Measurements from ENCODE around the gene LHFPL2. TPM values are rescaled to one million over a fixed set of nuclear protein-coding genes. Genes with fewer than 3 reads are reported as not detected.

LHFPL2 gene
- total RNA-seq, 2 donors from 2014 or later: 13.7 to 40.4 TPM

DNA sequence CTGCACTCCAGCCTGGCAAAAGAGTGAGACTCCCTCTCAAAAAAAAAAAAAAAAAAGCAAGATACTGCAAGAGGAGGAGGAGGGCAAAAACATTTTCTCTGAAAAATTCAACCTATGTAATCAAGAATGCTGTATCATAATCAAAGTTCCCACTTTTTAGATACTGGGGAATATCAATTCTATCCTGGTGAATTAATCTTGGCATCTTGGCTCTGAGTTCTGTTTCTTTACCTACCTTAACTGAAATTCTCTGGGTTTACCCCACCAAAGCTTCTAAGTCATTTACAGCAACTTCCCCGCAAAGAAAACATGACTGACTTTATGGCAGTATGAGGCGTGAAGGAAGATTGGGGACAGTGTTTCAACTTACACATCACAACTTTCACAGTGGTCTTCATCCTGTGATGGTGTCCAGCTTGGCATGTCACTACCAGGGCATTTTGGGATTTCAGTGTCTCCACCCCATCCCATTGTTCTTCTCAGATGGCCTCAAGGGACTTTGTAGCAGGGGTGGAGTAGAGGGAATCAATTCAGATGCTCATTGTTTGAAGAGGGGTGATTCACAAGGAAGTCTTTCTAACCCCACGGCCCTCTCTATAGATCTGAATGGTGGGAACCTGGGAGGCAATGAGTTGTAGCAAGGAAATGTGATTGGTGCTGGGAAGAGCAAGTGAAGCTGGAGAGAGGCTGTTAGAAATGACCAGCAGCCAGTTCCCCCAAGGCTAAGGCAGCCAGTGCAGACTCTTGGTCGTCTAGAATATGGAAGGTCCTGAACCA, 157.7 kb downstream of the LHFPL2 start:
- no peaks in the 10 kb centered on the region for H3K36me3 ChIP-seq
- H3K9me3 ChIP-seq: no peaks in the 10 kb centered on the region
- 89% methylated on average over 4 of the region's 4 CpGs for WGBS
- H3K27me3 ChIP-seq (replicated peaks; ENCODE audit: insufficient read depth): no peaks in the 10 kb centered on the region
- TF ChIP-seq, protein P1, sequence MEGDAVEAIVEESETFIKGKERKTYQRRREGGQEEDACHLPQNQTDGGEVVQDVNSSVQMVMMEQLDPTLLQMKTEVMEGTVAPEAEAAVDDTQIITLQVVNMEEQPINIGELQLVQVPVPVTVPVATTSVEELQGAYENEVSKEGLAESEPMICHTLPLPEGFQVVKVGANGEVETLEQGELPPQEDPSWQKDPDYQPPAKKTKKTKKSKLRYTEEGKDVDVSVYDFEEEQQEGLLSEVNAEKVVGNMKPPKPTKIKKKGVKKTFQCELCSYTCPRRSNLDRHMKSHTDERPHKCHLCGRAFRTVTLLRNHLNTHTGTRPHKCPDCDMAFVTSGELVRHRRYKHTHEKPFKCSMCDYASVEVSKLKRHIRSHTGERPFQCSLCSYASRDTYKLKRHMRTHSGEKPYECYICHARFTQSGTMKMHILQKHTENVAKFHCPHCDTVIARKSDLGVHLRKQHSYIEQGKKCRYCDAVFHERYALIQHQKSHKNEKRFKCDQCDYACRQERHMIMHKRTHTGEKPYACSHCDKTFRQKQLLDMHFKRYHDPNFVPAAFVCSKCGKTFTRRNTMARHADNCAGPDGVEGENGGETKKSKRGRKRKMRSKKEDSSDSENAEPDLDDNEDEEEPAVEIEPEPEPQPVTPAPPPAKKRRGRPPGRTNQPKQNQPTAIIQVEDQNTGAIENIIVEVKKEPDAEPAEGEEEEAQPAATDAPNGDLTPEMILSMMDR (IDR thresholded peaks at IDR 0.05): no peak
- TF ChIP-seq POLR2AphosphoS5 (IDR thresholded peaks at IDR 0.05): no peak
- TF ChIP-seq POLR2A (IDR thresholded peaks at IDR 0.05): no peak
- no peak overlapping the region for H3K27ac ChIP-seq
- no peak for DNase-seq (ENCODE audit: low spot score)
- no peak overlapping the region for H3K4me3 ChIP-seq
- intact Hi-C loops (cut with DNase I): no loop called here
- H3K4me1 ChIP-seq (replicated peaks): no peaks in the 10 kb centered on the region

DNA sequence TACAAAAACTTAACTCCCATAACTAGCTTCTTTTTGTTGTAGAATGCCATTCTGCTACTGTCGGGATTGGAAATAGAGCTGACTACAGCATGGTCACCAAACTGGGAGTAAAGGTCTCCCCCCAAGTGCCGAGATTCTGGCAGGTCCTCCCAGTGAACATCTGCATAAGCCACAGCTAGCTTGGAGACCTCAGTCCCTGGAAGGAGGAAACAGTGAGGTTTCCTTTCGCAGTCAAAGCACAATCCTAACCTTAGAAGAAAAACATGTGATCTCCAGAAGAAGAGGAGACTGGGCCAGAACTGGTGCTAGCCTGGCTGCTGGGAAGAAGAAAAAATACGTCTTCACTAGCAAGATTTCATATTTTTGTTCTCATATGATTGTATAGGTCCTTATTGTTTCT, 160.7 kb downstream of the LHFPL2 start:
- H3K36me3 ChIP-seq: no peaks in the 10 kb centered on the region
- H3K9me3 ChIP-seq: no peaks in the 10 kb centered on the region
- no peaks in the 10 kb centered on the region for H3K27me3 ChIP-seq (replicated peaks; ENCODE audit: insufficient read depth)
- 74% methylated on average over 4 of the region's 4 CpGs for WGBS
- no peak overlapping the region for H3K4me3 ChIP-seq
- no peaks in the 10 kb centered on the region for H3K4me1 ChIP-seq (replicated peaks)
- intact Hi-C loops (cut with DNase I): loop anchor here (5.0 kb wide), 1 partner anchor 389 kb away; no protein-coding TSS in a partner anchor
- no peak overlapping the region for H3K27ac ChIP-seq
- no peak for TF ChIP-seq POLR2A (IDR thresholded peaks at IDR 0.05)
- TF ChIP-seq, protein P1 (IDR thresholded peaks at IDR 0.05): no peak
- no peak for TF ChIP-seq POLR2AphosphoS5 (IDR thresholded peaks at IDR 0.05)
- DNase-seq (ENCODE audit: low spot score): no peak

DNA sequence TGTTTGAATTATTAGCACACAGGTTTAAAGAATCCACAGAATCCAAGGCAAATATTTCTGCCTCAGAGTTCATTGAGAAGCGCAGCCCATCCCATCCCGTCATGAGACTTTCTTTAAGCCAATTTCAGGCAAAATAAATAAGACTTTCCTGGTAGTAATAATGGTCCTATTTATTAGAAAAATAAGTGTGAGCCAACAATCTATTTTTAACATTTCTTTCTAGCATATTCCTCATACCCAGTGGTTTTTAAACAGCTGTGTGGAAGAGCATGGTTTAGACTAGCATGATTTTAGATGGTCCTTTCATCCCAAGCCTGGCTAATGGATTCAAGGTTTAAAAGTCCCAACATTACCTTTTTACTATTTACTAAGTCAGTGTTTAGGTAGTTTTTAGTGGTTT, 162.4 kb downstream of the LHFPL2 start:
- TF ChIP-seq, protein P1 (IDR thresholded peaks at IDR 0.05): no peak
- no peak for TF ChIP-seq POLR2AphosphoS5 (IDR thresholded peaks at IDR 0.05)
- TF ChIP-seq POLR2A (IDR thresholded peaks at IDR 0.05): no peak
- Histone ChIP-seq H3K27me3 (replicated peaks; ENCODE audit: insufficient read depth) (no peaks in the 10 kb centered on the region), H3K27ac (no peak overlapping the region), H3K9me3 (no peaks in the 10 kb centered on the region), H3K4me1 (replicated peaks) (no peaks in the 10 kb centered on the region), H3K4me3 (no peak overlapping the region), H3K36me3 (no peaks in the 10 kb centered on the region)
- 88% methylated on average over 2 of the region's 2 CpGs for WGBS
- no peak for DNase-seq (ENCODE audit: low spot score)
- intact Hi-C loops (cut with DNase I): loop anchor here (5.0 kb wide), 1 partner anchor 391 kb away; no protein-coding TSS in a partner anchor

DNA sequence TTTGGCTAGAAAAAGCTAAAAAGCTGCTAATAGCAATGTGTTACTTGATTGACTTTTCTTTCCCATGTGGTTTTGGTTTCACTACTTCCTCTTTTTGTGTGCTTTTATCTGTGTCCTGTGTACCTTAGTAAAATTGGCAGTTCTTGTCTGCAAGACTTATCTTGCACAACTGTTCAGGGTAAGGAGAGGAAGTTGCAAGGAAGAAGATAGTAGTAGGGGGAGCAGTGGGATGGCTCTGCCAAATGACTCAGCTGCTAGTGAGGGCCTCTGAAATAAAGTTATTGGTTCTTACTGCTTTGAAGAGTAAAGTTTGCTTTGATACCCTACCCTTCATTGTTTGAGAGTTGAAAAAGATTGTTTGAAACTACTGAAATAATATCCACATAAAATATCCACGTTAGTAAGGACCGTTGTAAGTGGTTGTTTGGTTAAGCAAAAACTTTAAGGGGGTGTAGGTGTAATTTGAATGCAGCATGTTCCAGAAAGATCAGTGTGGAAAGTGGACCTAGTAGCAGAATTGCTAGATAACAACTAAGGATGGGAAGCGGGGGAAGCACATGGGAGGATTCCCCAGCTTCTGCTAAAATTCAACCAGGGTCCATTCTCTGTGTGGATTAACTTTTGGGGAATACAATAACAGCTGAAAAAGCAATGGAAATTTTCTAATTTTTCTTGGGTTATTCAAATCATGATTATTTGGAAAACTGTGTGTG, 164.6 kb downstream of the LHFPL2 start:
- Histone ChIP-seq H3K27ac (no peak overlapping the region), H3K27me3 (replicated peaks; ENCODE audit: insufficient read depth) (no peaks in the 10 kb centered on the region), H3K9me3 (no peaks in the 10 kb centered on the region), H3K4me1 (replicated peaks) (no peaks in the 10 kb centered on the region), H3K36me3 (no peaks in the 10 kb centered on the region), H3K4me3 (no peak overlapping the region)
- 46% methylated on average over 3 of the region's 3 CpGs for WGBS
- TF ChIP-seq, protein P1 (IDR thresholded peaks at IDR 0.05): no peak
- TF ChIP-seq POLR2A (IDR thresholded peaks at IDR 0.05) (no peak), POLR2AphosphoS5 (IDR thresholded peaks at IDR 0.05) (no peak)
- DNase-seq (ENCODE audit: low spot score): no peak
- intact Hi-C loops (cut with DNase I): no loop called here

All from prostate gland (tissue), 2 donors.